ENCODE measurements around the gene PDGFA.

DNA sequence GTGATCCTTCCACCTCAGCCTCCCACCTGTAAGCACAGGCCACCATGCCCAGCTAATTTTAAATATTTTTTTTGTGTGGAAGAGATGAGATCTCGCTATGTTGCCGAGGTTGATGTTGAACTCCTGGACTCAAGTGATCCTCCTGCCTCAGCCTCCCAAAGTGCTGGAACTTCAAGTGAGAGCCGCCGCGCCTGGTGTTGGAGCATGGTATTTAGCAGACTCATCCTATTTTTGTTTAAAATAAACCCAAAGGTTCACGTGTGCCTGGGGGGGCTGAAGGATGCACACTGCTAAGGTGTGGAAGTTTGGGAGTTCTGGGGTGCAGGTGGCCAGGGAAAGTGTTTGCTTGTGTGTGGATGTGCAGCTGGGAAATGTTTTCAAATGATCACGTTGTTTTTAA lies 18.1 kb downstream of the PDGFA start:
- TF ChIP-seq YY1 (IDR thresholded peaks at IDR 0.05; ENCODE audit: insufficient read depth, insufficient read length) (no peak), ZNF274 (IDR thresholded peaks at IDR 0.05; ENCODE audit: low read depth, low read length) (no peak), SUZ12 (IDR thresholded peaks at IDR 0.05; ENCODE audit: extremely low read depth, insufficient read depth, insufficient read length) (no peak)

All from NT2/D1 (cell line).